ENCODE results near the gene SHISA5. TPM values are rescaled to one million over a fixed set of nuclear protein-coding genes. Genes with fewer than 3 reads are reported as not detected.

SHISA5 gene
- total RNA-seq, 1 experiment from 2014 or later = 137 TPM

DNA sequence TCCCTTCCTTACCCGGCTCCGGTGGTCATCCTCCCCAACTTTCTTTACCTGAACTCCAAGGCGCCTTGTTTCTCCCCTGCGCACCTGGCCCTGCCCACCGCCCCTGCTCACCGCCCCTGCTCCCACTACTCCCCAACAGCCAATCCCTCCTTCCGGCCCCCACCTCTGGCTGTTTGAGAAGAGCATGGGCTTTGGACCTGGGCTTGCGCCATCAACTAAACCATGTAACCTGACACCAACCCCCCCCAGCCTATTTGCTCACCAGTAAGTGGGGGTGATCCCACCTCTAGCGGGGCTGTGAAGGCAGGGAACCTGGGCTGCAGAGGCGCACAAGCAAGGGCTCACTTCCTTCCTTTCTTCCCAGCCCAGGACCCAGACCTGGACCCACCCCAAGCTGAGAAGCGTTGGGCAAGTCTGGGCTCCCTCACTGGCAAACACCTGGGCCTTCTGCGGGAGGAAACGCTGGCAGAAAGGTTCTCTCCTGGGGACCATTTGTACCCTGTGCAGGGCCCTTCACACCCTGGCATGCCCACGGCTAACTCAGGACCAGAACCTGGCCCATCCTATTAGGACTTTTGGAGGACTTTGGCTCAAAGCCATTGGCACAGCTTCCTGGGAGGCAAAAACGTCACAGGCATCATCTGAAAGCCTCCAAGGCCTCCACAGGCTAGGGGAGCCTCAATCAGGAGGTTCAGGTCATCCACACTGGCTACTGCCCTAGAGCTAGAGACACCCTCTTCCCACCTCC lies 73.8 kb downstream of the SHISA5 start, which contains the start of gene PLXNB1 (continued):
- TF ChIP-seq, protein P1, sequence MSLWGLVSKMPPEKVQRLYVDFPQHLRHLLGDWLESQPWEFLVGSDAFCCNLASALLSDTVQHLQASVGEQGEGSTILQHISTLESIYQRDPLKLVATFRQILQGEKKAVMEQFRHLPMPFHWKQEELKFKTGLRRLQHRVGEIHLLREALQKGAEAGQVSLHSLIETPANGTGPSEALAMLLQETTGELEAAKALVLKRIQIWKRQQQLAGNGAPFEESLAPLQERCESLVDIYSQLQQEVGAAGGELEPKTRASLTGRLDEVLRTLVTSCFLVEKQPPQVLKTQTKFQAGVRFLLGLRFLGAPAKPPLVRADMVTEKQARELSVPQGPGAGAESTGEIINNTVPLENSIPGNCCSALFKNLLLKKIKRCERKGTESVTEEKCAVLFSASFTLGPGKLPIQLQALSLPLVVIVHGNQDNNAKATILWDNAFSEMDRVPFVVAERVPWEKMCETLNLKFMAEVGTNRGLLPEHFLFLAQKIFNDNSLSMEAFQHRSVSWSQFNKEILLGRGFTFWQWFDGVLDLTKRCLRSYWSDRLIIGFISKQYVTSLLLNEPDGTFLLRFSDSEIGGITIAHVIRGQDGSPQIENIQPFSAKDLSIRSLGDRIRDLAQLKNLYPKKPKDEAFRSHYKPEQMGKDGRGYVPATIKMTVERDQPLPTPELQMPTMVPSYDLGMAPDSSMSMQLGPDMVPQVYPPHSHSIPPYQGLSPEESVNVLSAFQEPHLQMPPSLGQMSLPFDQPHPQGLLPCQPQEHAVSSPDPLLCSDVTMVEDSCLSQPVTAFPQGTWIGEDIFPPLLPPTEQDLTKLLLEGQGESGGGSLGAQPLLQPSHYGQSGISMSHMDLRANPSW (CRISPR knock-in tag; conservative IDR thresholded peaks at IDR 0.05; ENCODE audit: low read depth) = no peak
- TF ChIP-seq PRRX2 (CRISPR knock-in tag; IDR thresholded peaks at IDR 0.05) (no peak), TCF7 (CRISPR knock-in tag; IDR thresholded peaks at IDR 0.05; ENCODE audit: low read depth) (no peak), GRHL2 (CRISPR knock-in tag; IDR thresholded peaks at IDR 0.05; ENCODE audit: insufficient replicate concordance, severe bottlenecking) (no peak), JUN (CRISPR knock-in tag; IDR thresholded peaks at IDR 0.05) (no peak), ETV6 (CRISPR knock-in tag; IDR thresholded peaks at IDR 0.05) (peak; percentile 42), FOXK1 (CRISPR knock-in tag; IDR thresholded peaks at IDR 0.05) (peak; percentile 59; the same call in 1 of the 2 replicates), OVOL2 (CRISPR knock-in tag; IDR thresholded peaks at IDR 0.05; ENCODE audit: borderline replicate concordance) (no peak), GTF2I (CRISPR knock-in tag; conservative IDR thresholded peaks at IDR 0.05) (no peak), GABPB1 (CRISPR knock-in tag; IDR thresholded peaks at IDR 0.05) (peak; percentile 79), ZNF232 (CRISPR knock-in tag; IDR thresholded peaks at IDR 0.05) (0 out of 2 replicates have a peak, but pooled peaks have one; percentile 54), CREM (CRISPR knock-in tag; IDR thresholded peaks at IDR 0.05) (no peak), SMAD3 (CRISPR knock-in tag; IDR thresholded peaks at IDR 0.05; ENCODE audit: borderline replicate concordance) (no peak), CBFB (CRISPR knock-in tag; IDR thresholded peaks at IDR 0.05; ENCODE audit: low read depth) (no peak), NR3C1 (CRISPR knock-in tag; conservative IDR thresholded peaks at IDR 0.05; ENCODE audit: low read depth) (no peak), SP1 (CRISPR knock-in tag; conservative IDR thresholded peaks at IDR 0.05) (peak; percentile 86), NFE2L1 (CRISPR knock-in tag; IDR thresholded peaks at IDR 0.05) (peak; percentile 61; the same call in 1 of the 2 replicates), ZNF416 (CRISPR knock-in tag; IDR thresholded peaks at IDR 0.05) (no peak), ZNF423 (CRISPR knock-in tag; IDR thresholded peaks at IDR 0.05) (no peak), NR2C2 (CRISPR knock-in tag; IDR thresholded peaks at IDR 0.05) (no peak), MYBL2 (CRISPR knock-in tag; IDR thresholded peaks at IDR 0.05) (peak; percentile 6; the same call in 1 of the 2 replicates)
- TF ChIP-seq, protein P2, sequence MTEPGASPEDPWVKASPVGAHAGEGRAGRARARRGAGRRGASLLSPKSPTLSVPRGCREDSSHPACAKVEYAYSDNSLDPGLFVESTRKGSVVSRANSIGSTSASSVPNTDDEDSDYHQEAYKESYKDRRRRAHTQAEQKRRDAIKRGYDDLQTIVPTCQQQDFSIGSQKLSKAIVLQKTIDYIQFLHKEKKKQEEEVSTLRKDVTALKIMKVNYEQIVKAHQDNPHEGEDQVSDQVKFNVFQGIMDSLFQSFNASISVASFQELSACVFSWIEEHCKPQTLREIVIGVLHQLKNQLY (CRISPR knock-in tag; IDR thresholded peaks at IDR 0.05) = no peak
- TF ChIP-seq, protein P3, sequence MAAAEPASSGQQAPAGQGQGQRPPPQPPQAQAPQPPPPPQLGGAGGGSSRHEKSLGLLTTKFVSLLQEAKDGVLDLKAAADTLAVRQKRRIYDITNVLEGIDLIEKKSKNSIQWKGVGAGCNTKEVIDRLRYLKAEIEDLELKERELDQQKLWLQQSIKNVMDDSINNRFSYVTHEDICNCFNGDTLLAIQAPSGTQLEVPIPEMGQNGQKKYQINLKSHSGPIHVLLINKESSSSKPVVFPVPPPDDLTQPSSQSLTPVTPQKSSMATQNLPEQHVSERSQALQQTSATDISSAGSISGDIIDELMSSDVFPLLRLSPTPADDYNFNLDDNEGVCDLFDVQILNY (CRISPR knock-in tag; IDR thresholded peaks at IDR 0.05) = 0 out of 2 replicates have a peak, but pooled peaks have one; percentile 26
- TF ChIP-seq, protein P4, sequence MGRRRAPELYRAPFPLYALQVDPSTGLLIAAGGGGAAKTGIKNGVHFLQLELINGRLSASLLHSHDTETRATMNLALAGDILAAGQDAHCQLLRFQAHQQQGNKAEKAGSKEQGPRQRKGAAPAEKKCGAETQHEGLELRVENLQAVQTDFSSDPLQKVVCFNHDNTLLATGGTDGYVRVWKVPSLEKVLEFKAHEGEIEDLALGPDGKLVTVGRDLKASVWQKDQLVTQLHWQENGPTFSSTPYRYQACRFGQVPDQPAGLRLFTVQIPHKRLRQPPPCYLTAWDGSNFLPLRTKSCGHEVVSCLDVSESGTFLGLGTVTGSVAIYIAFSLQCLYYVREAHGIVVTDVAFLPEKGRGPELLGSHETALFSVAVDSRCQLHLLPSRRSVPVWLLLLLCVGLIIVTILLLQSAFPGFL (CRISPR knock-in tag; IDR thresholded peaks at IDR 0.05; ENCODE audit: borderline replicate concordance) = no peak
- TF ChIP-seq, protein P5, sequence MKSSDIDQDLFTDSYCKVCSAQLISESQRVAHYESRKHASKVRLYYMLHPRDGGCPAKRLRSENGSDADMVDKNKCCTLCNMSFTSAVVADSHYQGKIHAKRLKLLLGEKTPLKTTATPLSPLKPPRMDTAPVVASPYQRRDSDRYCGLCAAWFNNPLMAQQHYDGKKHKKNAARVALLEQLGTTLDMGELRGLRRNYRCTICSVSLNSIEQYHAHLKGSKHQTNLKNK (CRISPR knock-in tag; IDR thresholded peaks at IDR 0.05) = no peak
- TF ChIP-seq, protein P6, sequence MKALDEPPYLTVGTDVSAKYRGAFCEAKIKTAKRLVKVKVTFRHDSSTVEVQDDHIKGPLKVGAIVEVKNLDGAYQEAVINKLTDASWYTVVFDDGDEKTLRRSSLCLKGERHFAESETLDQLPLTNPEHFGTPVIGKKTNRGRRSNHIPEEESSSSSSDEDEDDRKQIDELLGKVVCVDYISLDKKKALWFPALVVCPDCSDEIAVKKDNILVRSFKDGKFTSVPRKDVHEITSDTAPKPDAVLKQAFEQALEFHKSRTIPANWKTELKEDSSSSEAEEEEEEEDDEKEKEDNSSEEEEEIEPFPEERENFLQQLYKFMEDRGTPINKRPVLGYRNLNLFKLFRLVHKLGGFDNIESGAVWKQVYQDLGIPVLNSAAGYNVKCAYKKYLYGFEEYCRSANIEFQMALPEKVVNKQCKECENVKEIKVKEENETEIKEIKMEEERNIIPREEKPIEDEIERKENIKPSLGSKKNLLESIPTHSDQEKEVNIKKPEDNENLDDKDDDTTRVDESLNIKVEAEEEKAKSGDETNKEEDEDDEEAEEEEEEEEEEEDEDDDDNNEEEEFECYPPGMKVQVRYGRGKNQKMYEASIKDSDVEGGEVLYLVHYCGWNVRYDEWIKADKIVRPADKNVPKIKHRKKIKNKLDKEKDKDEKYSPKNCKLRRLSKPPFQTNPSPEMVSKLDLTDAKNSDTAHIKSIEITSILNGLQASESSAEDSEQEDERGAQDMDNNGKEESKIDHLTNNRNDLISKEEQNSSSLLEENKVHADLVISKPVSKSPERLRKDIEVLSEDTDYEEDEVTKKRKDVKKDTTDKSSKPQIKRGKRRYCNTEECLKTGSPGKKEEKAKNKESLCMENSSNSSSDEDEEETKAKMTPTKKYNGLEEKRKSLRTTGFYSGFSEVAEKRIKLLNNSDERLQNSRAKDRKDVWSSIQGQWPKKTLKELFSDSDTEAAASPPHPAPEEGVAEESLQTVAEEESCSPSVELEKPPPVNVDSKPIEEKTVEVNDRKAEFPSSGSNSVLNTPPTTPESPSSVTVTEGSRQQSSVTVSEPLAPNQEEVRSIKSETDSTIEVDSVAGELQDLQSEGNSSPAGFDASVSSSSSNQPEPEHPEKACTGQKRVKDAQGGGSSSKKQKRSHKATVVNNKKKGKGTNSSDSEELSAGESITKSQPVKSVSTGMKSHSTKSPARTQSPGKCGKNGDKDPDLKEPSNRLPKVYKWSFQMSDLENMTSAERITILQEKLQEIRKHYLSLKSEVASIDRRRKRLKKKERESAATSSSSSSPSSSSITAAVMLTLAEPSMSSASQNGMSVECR (CRISPR knock-in tag; IDR thresholded peaks at IDR 0.05; ENCODE audit: borderline replicate concordance) = no peak
- TF ChIP-seq, protein P7, sequence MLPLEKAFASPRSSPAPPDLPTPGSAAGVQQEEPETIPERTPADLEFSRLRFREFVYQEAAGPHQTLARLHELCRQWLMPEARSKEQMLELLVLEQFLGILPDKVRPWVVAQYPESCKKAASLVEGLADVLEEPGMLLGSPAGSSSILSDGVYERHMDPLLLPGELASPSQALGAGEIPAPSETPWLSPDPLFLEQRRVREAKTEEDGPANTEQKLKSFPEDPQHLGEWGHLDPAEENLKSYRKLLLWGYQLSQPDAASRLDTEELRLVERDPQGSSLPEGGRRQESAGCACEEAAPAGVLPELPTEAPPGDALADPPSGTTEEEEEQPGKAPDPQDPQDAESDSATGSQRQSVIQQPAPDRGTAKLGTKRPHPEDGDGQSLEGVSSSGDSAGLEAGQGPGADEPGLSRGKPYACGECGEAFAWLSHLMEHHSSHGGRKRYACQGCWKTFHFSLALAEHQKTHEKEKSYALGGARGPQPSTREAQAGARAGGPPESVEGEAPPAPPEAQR (CRISPR knock-in tag; IDR thresholded peaks at IDR 0.05) = no peak
- TF ChIP-seq, protein P8, sequence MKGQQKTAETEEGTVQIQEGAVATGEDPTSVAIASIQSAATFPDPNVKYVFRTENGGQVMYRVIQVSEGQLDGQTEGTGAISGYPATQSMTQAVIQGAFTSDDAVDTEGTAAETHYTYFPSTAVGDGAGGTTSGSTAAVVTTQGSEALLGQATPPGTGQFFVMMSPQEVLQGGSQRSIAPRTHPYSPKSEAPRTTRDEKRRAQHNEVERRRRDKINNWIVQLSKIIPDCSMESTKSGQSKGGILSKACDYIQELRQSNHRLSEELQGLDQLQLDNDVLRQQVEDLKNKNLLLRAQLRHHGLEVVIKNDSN (CRISPR knock-in tag; IDR thresholded peaks at IDR 0.05) = no peak
